NK-92 (cell line): ENCODE data around the gene PADI6.

Experiments used
- DNase-seq: peaks from one replicate; lab custom pipeline; 2025; ENCODE audit not compliant: unreplicated experiment; lab: John Stamatoyannopoulos, UW

Gene PADI6

DNA sequence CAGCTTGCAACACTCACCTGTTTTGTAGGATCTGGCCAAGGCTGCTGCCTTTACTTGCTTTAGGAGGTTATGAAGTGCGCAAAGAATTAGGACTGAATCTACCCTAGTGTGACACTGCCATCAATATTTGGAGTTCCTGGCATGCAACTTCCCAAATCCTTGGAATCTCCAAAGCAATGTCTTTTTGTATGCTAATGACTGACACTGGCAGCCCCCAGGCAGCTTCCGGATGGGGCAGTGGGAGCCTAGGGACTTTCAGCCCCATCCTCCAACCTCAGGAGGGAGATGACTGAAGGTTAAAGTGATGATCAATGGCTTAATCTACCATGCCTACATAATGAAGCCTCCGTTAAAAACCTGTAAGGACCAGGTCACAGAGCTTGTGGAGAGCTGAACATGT is 62.0 kb downstream of the PADI6 start:
- no peak for DNase-seq

DNA sequence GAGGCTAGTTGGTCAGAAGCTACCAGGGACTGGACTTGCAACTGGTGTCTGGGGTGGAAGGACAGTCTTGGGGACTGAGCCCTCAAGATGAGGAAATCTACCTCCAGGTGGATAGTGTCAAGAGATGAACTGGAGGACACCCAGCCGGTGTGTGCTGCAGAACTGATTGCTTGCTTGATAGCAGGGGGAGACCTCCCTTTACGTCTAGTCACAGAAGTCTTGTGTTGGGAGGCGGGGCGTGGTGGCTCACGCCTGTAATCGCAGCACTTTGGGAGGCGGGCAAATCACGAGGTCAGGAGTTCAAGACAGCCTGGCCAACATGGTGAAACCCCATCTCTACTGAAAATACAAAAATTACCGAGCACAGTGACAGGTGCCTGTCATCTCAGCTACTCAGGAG is 62.6 kb downstream of the PADI6 start:
- DNase-seq = no peak

DNA sequence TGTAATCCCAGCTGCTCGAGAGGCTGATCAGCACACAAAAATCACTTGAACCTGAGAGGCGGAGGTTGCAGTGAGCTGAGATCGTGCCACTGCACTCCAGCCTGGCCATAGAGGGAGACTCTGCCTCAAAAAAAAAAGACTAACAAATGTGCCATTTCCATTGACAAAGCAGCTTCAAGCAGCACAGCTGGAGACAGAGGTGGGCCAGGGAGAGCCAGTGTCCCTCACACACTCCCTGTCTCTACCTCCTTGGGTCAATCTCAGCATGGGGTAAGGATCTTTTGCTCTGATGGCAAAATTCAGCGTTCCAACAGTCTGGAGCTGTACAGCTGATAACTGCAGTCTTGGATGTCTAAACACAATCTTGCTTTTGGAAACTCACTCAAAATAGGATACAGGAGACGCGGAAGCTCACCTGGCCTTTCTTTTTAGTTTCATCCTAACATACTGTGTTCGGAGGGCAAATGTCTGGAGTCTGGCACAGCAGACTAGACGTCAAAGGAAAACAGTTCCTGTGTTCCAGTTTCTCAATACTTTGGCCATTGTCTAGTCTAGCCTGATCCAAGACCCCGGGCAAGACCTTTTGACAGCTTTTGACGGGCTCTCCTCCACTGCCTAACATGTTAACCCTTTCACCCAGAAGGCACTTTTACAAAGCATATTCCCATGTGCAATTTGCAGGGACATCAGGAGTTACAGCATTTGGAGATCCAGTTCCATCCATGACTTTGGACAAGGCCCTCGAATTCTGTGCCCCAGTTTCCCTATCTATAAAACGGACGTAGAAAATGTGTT is 64.6 kb downstream of the PADI6 start:
- DNase-seq = no peak

DNA sequence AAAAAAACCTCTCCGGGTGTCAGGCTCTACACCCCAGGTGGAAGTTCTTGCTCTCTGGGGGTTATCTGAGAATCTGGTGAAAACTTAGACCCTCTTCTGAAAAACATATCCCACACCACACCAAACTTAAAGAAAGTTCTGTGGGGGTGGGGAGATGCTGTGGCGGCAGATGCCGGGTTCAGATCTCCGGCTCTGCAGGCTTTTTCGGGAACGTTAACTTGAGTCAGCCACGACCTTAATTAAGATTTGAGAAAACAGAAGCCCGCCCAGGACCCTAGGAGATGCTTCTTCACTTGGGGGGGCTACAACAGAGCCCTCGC is 65.2 kb downstream of the PADI6 start:
- no peak for DNase-seq

DNA sequence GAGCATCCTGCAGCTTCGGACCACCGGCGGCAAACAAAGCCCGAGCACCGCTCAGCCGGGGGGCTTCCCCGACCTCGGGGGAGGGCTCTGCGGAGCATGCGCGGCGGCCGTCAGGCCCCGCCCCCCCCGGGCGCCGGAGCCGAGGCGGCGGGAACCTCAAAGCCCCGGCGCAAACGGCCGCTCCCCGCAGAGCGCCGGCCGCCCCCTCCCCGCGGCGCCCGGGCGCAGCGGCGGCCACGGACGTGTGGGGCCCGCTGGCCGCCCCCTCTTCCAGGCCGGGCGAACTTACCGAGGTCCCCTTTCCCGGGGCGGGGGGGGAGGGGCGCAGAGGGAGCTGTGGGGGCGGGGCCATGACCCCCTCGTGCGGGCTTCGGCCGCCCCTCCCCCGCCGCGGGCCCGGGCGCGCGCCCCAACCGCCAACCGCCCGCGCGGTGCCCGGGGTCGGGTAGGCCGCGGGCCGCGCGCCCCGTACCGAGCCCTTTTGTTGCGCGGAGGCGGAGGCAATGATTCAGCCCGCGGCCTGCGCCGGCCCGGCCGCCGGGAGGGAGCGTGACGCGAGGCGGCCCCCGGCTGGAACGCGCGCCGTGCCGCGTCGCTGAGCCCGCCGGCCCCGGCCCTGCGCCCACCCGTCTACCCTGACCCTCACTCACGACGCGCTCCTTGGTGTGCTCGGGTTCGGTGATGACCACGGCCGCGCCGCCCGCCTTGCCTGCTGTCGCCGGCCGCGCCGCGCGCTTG is 65.8 kb downstream of the PADI6 start:
- DNase-seq = no peak

DNA sequence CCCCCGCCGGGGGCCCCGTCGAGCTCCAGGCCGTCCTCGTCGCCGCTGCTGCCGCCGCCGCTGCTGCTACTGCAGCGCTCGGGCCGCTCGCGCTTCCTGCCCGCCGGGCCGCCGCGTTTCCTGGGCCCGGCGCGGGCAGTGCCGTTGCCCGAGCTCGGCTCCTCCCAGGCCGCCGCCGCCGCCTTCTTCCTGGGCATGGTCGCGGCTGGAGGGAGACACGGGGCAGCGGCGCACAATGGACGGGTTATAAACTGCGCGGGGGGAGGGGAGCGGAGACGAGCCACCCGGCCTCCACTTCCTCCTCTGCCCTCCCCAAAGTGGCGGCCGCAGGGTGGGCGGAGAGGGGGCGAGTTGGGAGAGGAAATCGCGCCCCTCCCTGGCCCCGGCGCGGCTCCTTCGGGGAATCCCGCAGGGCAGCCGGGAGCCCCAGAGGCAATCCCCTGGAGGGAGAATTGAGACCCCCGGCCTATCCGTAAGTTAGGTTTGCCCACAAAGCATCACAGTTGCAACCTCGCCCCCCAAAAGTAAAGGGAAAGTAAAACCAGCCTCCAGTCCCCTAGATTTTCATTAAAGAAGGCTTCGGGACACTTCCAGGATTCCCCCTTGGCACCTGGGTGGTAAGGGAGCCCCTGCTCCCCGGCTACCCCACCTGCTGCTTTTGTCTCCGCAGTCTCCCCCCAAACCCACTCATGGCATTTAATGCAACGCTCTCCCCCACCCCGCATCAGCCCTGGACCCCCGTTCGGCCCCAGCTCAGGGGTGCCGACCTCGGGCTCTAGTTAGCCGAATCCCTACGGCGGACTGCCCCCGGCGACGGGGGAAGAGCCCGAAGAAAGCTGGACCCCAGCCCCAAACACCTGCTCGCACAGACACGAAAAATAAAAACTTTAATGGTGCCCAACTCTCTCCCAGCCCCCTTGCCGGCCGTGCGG is 66.6 kb downstream of the PADI6 start:
- DNase-seq = no peak

DNA sequence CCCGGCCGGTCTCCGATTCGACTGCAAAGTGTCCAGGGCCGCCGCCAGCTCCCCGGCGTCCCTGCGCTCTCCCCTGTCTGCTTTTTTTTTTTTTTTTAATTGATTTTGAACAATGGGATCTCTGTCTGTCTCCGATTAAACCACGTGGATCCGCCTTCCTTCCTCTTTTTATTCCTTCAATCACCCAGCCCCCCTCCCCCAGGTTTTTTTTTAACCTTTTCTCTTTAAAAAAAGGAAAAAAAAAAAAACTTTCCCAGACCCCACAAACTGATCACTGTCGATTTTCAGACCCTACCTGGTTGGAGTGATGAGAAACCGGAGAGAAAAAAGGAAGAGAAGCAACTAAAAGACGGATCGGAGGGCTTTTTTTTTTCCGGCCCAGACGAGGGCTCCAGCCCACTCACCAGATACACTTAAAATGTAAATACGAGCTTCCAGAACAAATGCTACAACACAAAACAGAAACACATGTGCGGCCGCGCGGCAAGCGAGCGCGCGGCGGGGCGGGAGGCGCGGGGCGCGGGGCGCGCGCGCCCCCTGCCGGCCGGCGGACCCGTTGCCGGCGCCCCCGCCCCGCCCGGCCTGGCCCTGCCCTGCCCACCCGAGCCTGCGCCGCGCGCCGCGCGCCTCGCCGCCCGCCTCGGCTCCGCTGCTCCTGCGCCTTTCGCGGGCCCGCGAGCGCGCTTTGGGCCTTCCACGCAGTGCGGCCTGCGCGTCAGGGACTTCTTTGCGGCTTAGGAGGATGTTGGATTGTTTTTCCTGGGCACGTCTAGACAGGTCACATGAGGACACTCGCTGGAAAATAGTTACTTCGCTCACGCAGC is 67.5 kb downstream of the PADI6 start, which contains the start of gene RCC2:
TSS of gene RCC2 (minus strand) at position 428 of the 824 bp plus-strand sequence. CDS start 1,163 bp downstream, outside the sequence.
- DNase-seq = no peak

DNA sequence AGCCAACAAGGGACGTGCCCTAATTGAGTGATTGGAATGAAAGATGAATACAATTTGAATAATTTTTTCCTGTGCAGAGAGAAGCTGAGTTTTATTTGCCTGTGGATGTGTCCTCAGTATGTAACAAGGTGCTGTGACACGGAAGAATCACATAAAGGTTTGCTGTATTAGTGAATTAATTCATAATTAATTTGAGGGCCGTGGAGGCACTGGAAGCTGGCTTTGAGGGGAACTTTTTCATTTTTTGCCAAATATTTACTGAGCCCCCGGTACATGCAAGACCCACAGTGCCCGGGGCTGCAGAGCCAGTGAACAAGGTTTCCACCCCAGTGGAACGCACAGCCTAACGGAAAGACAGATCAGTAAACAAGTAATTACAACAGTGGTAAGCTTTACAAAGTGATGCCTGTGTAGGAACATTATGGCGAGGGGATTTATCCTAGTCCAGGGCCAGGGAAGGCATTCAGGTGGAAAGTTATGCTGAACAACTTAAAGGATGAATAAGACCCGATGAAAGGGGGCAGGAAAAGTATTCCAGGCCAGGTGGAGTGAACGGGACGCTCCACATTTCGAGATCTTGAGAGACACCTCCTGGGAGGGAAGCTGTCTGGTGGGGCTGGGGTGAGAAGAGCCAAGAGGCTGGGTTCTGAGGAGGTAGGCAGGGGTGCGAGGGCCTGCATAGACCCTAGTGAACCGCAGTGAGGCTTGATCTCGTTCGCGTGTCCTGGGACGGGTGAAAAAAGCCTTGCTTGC is 68.3 kb downstream of the PADI6 start:
- no peak for DNase-seq

DNA sequence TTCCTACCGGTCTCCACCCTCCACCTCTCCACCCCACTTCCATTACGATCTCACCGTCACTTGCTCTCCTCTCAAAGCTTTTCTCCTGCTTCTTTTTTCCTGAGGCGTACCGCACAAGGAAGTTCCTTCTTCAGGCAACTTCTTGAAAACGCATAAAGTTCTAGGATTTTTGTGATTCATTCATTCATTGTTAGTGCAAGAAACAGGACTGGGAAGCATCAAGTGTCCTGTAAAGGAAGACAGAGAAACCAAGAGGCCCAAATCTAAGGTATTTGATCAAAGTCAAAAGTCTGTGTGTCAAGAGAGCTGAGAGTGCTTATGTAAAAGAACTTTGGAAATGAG is 68.8 kb downstream of the PADI6 start:
- no peak for DNase-seq

DNA sequence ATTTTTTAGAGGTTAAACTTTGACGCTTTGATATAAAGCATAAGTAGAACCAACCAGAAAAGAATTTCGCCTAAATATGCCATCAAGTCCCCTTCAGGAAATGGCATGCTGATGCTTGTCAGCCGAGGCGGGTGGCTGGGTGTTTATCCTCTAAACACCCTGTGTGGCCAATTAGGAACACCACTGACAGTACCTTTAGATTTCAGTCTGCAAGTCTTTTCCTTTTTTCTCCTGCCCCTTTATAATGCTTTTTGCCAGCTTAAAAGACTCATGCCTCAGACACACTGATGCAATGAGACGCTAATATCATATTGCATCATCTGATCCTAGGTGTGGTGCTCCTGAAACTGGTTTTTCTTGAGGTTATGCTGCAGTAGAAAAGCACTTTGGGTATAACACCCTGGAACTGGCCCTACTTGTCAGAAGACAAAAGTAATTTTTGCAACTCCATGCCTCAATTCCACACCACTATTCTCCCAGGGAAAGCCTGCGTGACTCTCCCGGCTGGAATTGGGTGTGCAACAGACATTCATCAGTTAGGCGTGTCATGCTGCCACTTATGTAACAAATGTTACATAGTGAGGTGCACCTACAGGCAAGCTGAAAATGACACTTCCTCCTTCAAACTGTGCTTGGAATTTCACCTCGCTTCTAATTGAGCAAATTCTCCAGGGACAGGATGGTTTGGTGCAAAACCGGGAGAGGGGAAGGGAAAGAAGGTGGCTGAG is 69.4 kb downstream of the PADI6 start:
- no peak for DNase-seq

DNA sequence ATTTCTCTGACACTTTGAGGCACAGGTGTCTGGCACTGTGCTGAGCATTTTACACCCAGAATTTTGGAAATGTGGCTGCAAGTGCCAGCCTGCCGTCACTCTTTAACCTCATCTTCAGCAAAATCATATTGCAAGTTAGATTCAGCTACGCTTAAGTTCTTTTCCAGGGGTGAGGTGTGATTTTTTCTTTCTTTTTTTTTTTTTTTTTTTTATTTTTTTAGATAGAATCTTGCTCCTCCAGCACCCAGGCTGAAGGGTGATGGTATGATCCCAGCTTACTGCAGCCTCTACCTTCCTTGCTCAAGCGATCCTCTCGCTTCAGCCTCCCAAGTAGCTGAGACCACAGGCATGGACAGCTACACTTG is 70.0 kb downstream of the PADI6 start:
- no peak for DNase-seq

DNA sequence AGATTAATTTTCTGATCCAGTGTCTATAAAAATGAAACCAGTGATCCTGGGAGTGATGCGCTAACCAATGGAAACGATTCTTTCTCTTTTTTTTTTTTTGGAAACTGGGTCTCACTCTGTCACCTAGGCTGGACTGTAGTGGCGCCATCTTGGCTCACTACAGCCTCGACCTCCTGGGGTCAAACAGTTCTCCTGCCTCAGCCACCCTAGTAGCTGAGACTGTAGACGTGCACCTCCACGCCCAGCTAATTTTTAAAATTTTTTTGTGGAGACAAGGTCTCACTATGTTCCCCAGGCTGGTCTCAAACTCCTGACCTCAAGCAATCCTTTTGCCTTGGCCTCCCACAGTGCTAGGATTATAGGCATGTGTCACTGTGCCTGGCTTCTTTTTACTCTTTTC is 70.8 kb downstream of the PADI6 start:
- DNase-seq = no peak

DNA sequence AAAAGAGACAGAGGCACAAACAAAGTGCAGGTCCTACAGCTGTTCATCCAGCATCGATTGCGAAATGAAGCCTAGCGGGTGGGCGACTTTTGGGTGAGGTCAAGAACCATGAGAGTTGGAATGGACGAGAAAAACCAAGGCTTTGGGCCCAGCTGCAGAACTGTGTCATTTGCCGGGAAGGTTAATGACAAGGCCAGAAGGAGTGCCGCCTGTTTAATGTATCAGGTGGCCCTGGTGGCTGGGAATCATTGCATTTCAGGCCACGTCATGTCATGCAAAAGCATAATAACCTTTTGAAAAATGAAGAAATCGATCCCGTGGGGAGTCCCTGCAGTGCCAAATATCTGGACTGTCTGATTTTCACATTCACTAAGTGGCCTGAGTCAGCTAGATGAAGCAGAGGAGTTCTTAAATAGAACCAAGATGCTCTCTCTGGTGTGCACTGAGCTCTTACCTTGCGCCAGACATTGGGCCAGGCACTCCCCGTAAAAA is 75.6 kb downstream of the PADI6 start:
- DNase-seq = no peak
